Spleen (tissue), 7 donors: Measurements from ENCODE around the gene RYR3.

Source experiments
- CTCF ChIP-seq, 11 experiments: fragments of 200-600 bp in 7 of 11; fragments of 450-650 bp in 4 of 11; sonication (generic) in 4 of 11; IDR thresholded peaks in 8 of 11; conservative IDR thresholded peaks in 3 of 11; 1 replicate in 7 of 11; 2 replicates in 4 of 11; pipeline versions ENCODE4 v1.4.0 to v1.8.0; 2016 to 2021; ENCODE audit warnings: antibody characterized with exemption in 11 of 11, inconsistent platforms in 4 of 11, mild to moderate bottlenecking in 1 of 11
- POLR2AphosphoS5 ChIP-seq, 3 donors: sonication (generic); formaldehyde crosslinking; IDR thresholded peaks; one replicate each; pipeline ENCODE4 v1.5.1; 2017; ENCODE audit warnings: antibody characterized with exemption in 3 of 3
- donor health status: DM: no; HTN: no; CAD: no; lungs with moderate emphysema.
- donor health status: DM: no; HTN: no; CAD: no.
- donor health status: DM: no; HTN: no; CAD: no.

GRCh38 chr15:33753012-33753411 is 442.2 kb downstream of the RYR3 start:
- TF ChIP-seq CTCF (IDR thresholded peaks at IDR 0.05 in 8 of 11, conservative IDR thresholded peaks at IDR 0.05 in 3 of 11) (no peak), POLR2AphosphoS5 (IDR thresholded peaks at IDR 0.05) (no peak)
